ENCODE results near the gene LCOR.

The LCOR gene

DNA sequence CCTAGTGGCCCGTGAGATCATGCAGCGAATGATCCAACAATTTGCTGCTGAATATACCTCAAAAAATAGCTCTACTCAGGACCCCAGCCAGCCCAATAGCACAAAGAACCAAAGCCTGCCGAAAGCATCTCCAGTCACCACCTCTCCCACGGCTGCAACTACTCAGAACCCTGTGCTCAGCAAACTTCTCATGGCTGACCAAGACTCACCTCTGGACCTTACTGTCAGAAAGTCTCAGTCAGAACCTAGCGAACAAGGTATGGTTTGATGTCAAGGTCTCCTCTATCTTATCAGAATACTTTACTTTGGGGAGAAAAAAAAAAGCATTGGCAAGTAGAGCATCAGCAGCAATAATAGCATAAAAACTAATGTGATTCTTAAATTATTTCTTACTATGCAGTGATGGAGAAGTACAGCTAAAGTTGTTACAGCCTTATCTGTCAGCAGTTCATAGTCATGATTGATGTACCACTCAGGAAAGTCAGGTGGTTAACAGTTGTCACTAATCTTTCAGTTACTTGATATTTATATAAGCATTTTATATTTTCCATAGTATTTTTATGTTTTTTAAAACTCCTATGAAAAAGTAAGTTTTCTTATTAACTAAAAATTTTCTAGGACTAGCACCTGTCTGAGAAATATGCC lies 117.1 kb downstream of the LCOR start:
- no peak for DNase-seq (ENCODE audit: low read depth)
- Histone ChIP-seq H3K9ac (ENCODE audit: low read length) (no peak overlapping the region), H3K9me3 (ENCODE audit: control insufficient read depth, low read length) (no peaks in the 10 kb centered on the region), H3K4me1 (ENCODE audit: control insufficient read depth, insufficient read depth, low read length) (no peaks in the 10 kb centered on the region), H3K4me3 (ENCODE audit: low read length) (no peak overlapping the region), H3K36me3 (ENCODE audit: control insufficient read depth, insufficient read depth, low read length, severe bottlenecking) (peaks cover 41% of the 10 kb centered on the region), H3K27me3 (replicated peaks; ENCODE audit: control insufficient read depth, insufficient read depth, low read length) (no peaks in the 10 kb centered on the region)

DNA sequence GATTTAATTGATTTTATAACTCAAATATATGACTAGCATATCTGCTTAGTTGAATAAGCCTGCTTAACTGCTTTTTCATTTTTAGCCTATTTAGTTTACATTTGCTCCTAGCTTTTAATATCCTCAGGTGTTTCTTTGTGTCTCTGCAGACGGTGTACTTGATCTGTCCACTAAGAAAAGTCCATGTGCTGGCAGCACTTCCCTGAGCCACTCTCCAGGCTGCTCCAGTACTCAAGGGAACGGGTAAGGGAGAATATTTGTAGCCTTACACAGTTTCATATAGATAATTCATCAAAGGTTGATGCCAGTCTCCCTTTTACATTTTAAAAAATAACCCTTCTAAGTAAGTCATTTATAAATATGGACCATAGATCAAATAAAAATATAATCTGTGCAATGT lies 119.9 kb downstream of the LCOR start:
- Histone ChIP-seq H3K4me1 (ENCODE audit: control insufficient read depth, insufficient read depth, low read length) (no peaks in the 10 kb centered on the region), H3K4me3 (ENCODE audit: low read length) (no peak overlapping the region), H3K36me3 (ENCODE audit: control insufficient read depth, insufficient read depth, low read length, severe bottlenecking) (peaks cover 62% of the 10 kb centered on the region), H3K27me3 (replicated peaks; ENCODE audit: control insufficient read depth, insufficient read depth, low read length) (no peaks in the 10 kb centered on the region), H3K9me3 (ENCODE audit: control insufficient read depth, low read length) (no peaks in the 10 kb centered on the region), H3K9ac (ENCODE audit: low read length) (no peak overlapping the region)
- no peak for DNase-seq (ENCODE audit: low read depth)

DNA sequence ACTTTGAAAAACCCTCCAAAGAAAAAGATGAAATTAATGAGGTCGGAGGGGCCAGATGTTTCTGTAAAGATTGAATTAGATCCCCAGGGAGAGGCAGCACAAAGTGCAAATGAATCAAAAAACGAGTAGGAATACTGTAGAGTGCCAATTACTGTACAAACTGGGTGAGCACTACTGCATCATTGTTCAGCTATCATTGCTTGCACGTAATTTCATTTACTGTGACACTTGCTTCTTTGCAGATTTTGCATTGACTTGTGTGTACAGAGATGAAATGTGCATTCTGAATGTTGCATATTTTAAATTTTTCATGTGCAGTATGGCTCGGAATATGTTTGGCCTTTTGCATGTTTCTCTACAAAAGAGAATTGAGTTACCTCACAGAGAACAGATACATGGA lies 123.7 kb downstream of the LCOR start:
- Histone ChIP-seq H3K9me3 (ENCODE audit: control insufficient read depth, low read length) (no peaks in the 10 kb centered on the region), H3K27me3 (replicated peaks; ENCODE audit: control insufficient read depth, insufficient read depth, low read length) (no peaks in the 10 kb centered on the region), H3K4me3 (ENCODE audit: low read length) (no peak overlapping the region), H3K9ac (ENCODE audit: low read length) (no peak overlapping the region), H3K4me1 (ENCODE audit: control insufficient read depth, insufficient read depth, low read length) (peaks cover 7% of the 10 kb centered on the region), H3K36me3 (ENCODE audit: control insufficient read depth, insufficient read depth, low read length, severe bottlenecking) (peaks cover 47% of the 10 kb centered on the region)
- no peak for DNase-seq (ENCODE audit: low read depth)

DNA sequence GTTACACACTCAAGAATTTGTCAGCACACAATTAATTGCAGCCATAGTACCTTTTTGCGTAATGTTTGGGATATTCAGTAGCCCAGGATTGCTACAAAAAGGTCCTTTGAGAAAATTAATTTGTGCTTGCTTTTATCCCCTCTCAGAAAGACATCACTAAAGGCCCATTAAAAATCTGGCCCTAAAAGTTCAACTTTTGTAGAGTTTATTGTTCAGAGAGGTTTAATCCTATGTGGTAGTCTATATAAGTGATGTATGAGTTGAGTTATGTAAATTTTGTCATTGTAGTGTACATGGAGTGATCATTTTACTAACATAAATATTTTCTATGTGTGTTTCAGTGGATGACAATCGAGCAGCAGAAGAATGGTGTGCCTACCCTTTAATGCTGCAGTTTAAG lies 126.0 kb downstream of the LCOR start:
- H3K9me3 ChIP-seq (ENCODE audit: control insufficient read depth, low read length): no peaks in the 10 kb centered on the region
- H3K27me3 ChIP-seq (replicated peaks; ENCODE audit: control insufficient read depth, insufficient read depth, low read length): no peaks in the 10 kb centered on the region
- peaks cover 10% of the 10 kb centered on the region for H3K4me1 ChIP-seq (ENCODE audit: control insufficient read depth, insufficient read depth, low read length)
- H3K36me3 ChIP-seq (ENCODE audit: control insufficient read depth, insufficient read depth, low read length, severe bottlenecking): peaks cover 28% of the 10 kb centered on the region
- DNase-seq (ENCODE audit: low read depth): no peak
- H3K4me3 ChIP-seq (ENCODE audit: low read length): no peak overlapping the region
- H3K9ac ChIP-seq (ENCODE audit: low read length): no peak overlapping the region

DNA sequence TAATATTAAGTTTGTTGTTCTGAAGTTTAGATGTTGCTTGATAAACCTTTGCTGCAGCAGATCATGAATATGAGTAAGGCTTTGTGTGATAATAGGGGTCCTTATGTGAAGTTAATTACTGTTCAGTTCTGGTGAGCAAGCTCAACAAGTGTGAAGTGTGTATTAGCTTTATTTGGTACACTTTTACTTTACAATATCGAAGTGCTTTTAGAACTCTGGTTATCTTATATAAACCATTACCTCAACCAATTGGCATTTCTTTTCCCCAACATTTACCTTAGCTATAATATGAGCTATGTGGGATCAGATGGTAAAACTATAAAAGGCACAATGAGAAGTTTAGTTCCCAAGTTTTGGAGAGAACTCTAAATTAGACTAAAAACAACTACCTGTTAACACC lies 127.6 kb downstream of the LCOR start:
- no peaks in the 10 kb centered on the region for H3K9me3 ChIP-seq (ENCODE audit: control insufficient read depth, low read length)
- peaks cover 18% of the 10 kb centered on the region for H3K4me1 ChIP-seq (ENCODE audit: control insufficient read depth, insufficient read depth, low read length)
- H3K36me3 ChIP-seq (ENCODE audit: control insufficient read depth, insufficient read depth, low read length, severe bottlenecking): peaks cover 20% of the 10 kb centered on the region
- H3K9ac ChIP-seq (ENCODE audit: low read length): no peak overlapping the region
- H3K4me3 ChIP-seq (ENCODE audit: low read length): no peak overlapping the region
- DNase-seq (ENCODE audit: low read depth): no peak
- no peaks in the 10 kb centered on the region for H3K27me3 ChIP-seq (replicated peaks; ENCODE audit: control insufficient read depth, insufficient read depth, low read length)

- Histone ChIP-seq H3K27me3 (replicated peaks; ENCODE audit: control insufficient read depth, insufficient read depth, low read length) (no peaks in the 10 kb centered on the region), H3K4me3 (ENCODE audit: low read length) (no peak overlapping the region), H3K36me3 (ENCODE audit: control insufficient read depth, insufficient read depth, low read length, severe bottlenecking) (peaks cover 9% of the 10 kb centered on the region), H3K4me1 (ENCODE audit: control insufficient read depth, insufficient read depth, low read length) (peaks cover 18% of the 10 kb centered on the region), H3K9ac (ENCODE audit: low read length) (no peak overlapping the region), H3K9me3 (ENCODE audit: control insufficient read depth, low read length) (no peaks in the 10 kb centered on the region)
- peak; percentile 17 for DNase-seq (ENCODE audit: low read depth)
These were observed 128.8 kb downstream of the LCOR start for GRCh38 chr10:96960872-96961271.

DNA sequence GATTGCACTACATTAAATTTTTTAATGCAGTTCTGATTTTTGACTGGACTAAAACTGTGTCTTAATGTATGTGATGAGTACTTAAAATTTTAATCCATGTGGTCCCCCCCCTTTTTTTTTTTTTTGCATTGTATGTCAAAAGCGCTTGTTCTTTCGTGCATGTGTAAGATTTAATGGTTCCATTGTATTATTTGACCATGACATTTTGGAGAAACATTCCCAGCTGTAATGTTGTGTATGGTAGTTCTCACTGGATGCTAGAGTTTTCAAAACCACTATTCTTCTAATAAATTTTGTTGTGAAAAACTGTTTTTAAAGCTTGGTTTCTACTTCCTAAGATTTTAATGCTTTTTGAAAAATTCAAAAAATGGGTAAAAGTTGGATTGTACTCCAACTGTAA lies 132.0 kb downstream of the LCOR start:
- H3K9me3 ChIP-seq (ENCODE audit: control insufficient read depth, low read length): no peaks in the 10 kb centered on the region
- H3K27me3 ChIP-seq (replicated peaks; ENCODE audit: control insufficient read depth, insufficient read depth, low read length): no peaks in the 10 kb centered on the region
- no peak overlapping the region for H3K4me3 ChIP-seq (ENCODE audit: low read length)
- no peak for DNase-seq (ENCODE audit: low read depth)
- H3K9ac ChIP-seq (ENCODE audit: low read length): no peak overlapping the region
- H3K36me3 ChIP-seq (ENCODE audit: control insufficient read depth, insufficient read depth, low read length, severe bottlenecking): no peaks in the 10 kb centered on the region
- peaks cover 21% of the 10 kb centered on the region for H3K4me1 ChIP-seq (ENCODE audit: control insufficient read depth, insufficient read depth, low read length)

- DNase-seq (ENCODE audit: low read depth): peak; percentile 46
- H3K9ac ChIP-seq (ENCODE audit: low read length): no peak overlapping the region
- peaks cover 24% of the 10 kb centered on the region for H3K4me1 ChIP-seq (ENCODE audit: control insufficient read depth, insufficient read depth, low read length)
- no peaks in the 10 kb centered on the region for H3K36me3 ChIP-seq (ENCODE audit: control insufficient read depth, insufficient read depth, low read length, severe bottlenecking)
- no peaks in the 10 kb centered on the region for H3K9me3 ChIP-seq (ENCODE audit: control insufficient read depth, low read length)
- H3K27me3 ChIP-seq (replicated peaks; ENCODE audit: control insufficient read depth, insufficient read depth, low read length): no peaks in the 10 kb centered on the region
- H3K4me3 ChIP-seq (ENCODE audit: low read length): peak overlapping the region; percentile 20
These were observed 135.7 kb downstream of the LCOR start for GRCh38 chr10:96967847-96968246.

GRCh38 chr10:96968682-96969423 lies 136.8 kb downstream of the LCOR start:
- DNase-seq (ENCODE audit: low read depth): no peak
- no peaks in the 10 kb centered on the region for H3K36me3 ChIP-seq (ENCODE audit: control insufficient read depth, insufficient read depth, low read length, severe bottlenecking)
- H3K9ac ChIP-seq (ENCODE audit: low read length): no peak overlapping the region
- no peaks in the 10 kb centered on the region for H3K27me3 ChIP-seq (replicated peaks; ENCODE audit: control insufficient read depth, insufficient read depth, low read length)
- peaks cover 14% of the 10 kb centered on the region for H3K4me1 ChIP-seq (ENCODE audit: control insufficient read depth, insufficient read depth, low read length)
- no peaks in the 10 kb centered on the region for H3K9me3 ChIP-seq (ENCODE audit: control insufficient read depth, low read length)
- H3K4me3 ChIP-seq (ENCODE audit: low read length): no peak overlapping the region

GRCh38 chr10:96971324-96971723 lies 139.2 kb downstream of the LCOR start:
- Histone ChIP-seq H3K4me1 (ENCODE audit: control insufficient read depth, insufficient read depth, low read length) (peaks cover 17% of the 10 kb centered on the region), H3K9me3 (ENCODE audit: control insufficient read depth, low read length) (no peaks in the 10 kb centered on the region), H3K4me3 (ENCODE audit: low read length) (no peak overlapping the region), H3K36me3 (ENCODE audit: control insufficient read depth, insufficient read depth, low read length, severe bottlenecking) (no peaks in the 10 kb centered on the region), H3K27me3 (replicated peaks; ENCODE audit: control insufficient read depth, insufficient read depth, low read length) (no peaks in the 10 kb centered on the region), H3K9ac (ENCODE audit: low read length) (no peak overlapping the region)
- no peak for DNase-seq (ENCODE audit: low read depth)

- Histone ChIP-seq H3K4me1 (ENCODE audit: control insufficient read depth, insufficient read depth, low read length) (peaks cover 24% of the 10 kb centered on the region), H3K4me3 (ENCODE audit: low read length) (no peak overlapping the region), H3K36me3 (ENCODE audit: control insufficient read depth, insufficient read depth, low read length, severe bottlenecking) (no peaks in the 10 kb centered on the region), H3K9me3 (ENCODE audit: control insufficient read depth, low read length) (no peaks in the 10 kb centered on the region), H3K9ac (ENCODE audit: low read length) (no peak overlapping the region), H3K27me3 (replicated peaks; ENCODE audit: control insufficient read depth, insufficient read depth, low read length) (no peaks in the 10 kb centered on the region)
- no peak for DNase-seq (ENCODE audit: low read depth)
These were observed 140.2 kb downstream of the LCOR start for GRCh38 chr10:96972264-96972663.
